CD14-positive monocyte (primary cell): ENCODE data around the gene MOGAT3. TPM values are rescaled to one million over a fixed set of nuclear protein-coding genes. Genes with fewer than 3 reads are reported as not detected.

ENCODE experiments used
- DNase-seq, 3 donors: peaks; one replicate each; pipeline ENCODE4 v3.0.0-alpha.2; 2011 to 2022
- H2AFZ ChIP-seq: 2 replicates; pipeline ENCODE4 v1.6.0; 2012; ENCODE audit warnings: mild to moderate bottlenecking, low read depth, low read length, inconsistent platforms; ENCODE audit not compliant: insufficient read depth, poor library complexity, severe bottlenecking
- H3K27ac ChIP-seq, 2 donors: 1 replicate in 1 of 2; 2 replicates in 1 of 2; pipeline ENCODE4 v1.5.1; 2012 to 2013; ENCODE audit warnings: low read length in 2 of 2, control low read depth in 1 of 2, inconsistent platforms in 1 of 2, low read depth in 1 of 2, mild to moderate bottlenecking in 1 of 2
- H3K27me3 ChIP-seq, 2 donors: one replicate each; pipeline versions ENCODE4 v1.6.0 to v1.6.1; 2011 to 2013; ENCODE audit warnings: low read length in 2 of 2; ENCODE audit not compliant: control insufficient read depth in 2 of 2, insufficient read depth in 2 of 2
- H3K36me3 ChIP-seq, 2 donors: replicated peaks in 1 of 2; 1 replicate in 1 of 2; 2 replicates in 1 of 2; pipeline versions ENCODE4 v1.5.1 to v1.6.1; 2012 to 2013; ENCODE audit warnings: low read length in 2 of 2, control low read depth in 1 of 2, inconsistent platforms in 1 of 2, mild to moderate bottlenecking in 1 of 2; ENCODE audit not compliant: insufficient read depth in 2 of 2, control insufficient read depth in 1 of 2
- H3K4me1 ChIP-seq, 2 donors: 1 replicate in 1 of 2; 2 replicates in 1 of 2; pipeline versions ENCODE4 v1.5.1 to v1.6.1; 2012 to 2013; ENCODE audit warnings: low read length in 2 of 2, control low read depth in 1 of 2, inconsistent platforms in 1 of 2, mild to moderate bottlenecking in 1 of 2, moderate library complexity in 1 of 2; ENCODE audit not compliant: insufficient read depth in 2 of 2, control insufficient read depth in 1 of 2
- H3K4me2 ChIP-seq: replicated peaks from 2 replicates; pipeline ENCODE3; 2012; ENCODE audit warnings: low read length, moderate library complexity, mild to moderate bottlenecking; ENCODE audit not compliant: poor library complexity, severe bottlenecking; ENCODE audit errors: extremely low read depth
- H3K4me3 ChIP-seq, 3 experiments: fragments of 200-600 bp in 1 of 3; sonication (generic) in 1 of 3; replicated peaks in 1 of 3; 1 replicate in 2 of 3; 2 replicates in 1 of 3; pipeline ENCODE4 v1.5.1; 2011 to 2013; ENCODE audit warnings: low read length in 3 of 3, mild to moderate bottlenecking in 3 of 3, control low read depth in 2 of 3, low read depth in 2 of 3, inconsistent platforms in 1 of 3, moderate library complexity in 1 of 3
- H3K79me2 ChIP-seq: 2 replicates; pipeline ENCODE4 v1.6.0; 2012; ENCODE audit warnings: mild to moderate bottlenecking, control low read depth, inconsistent platforms, low read length, moderate library complexity; ENCODE audit not compliant: insufficient read depth
- H3K9ac ChIP-seq: 2 replicates; pipeline ENCODE4 v1.6.0; 2017; ENCODE audit warnings: low read length, mild to moderate bottlenecking; ENCODE audit not compliant: insufficient read depth, poor library complexity, severe bottlenecking
- H3K9me3 ChIP-seq, 2 donors: replicated peaks in 1 of 2; 1 replicate in 1 of 2; 2 replicates in 1 of 2; pipeline versions ENCODE4 v1.5.1 to v1.6.1; 2012 to 2013; ENCODE audit warnings: low read length in 2 of 2, control low read depth in 1 of 2; ENCODE audit not compliant: control insufficient read depth in 1 of 2, insufficient read depth in 1 of 2
- H4K20me1 ChIP-seq: 2 replicates; pipeline ENCODE4 v1.6.0; 2012; ENCODE audit warnings: mild to moderate bottlenecking, low read length, control low read depth, moderate library complexity; ENCODE audit not compliant: insufficient read depth
- H3K27ac Mint-ChIP-seq, 7 donors: one replicate each; pipeline ENCODE4 v1.8.0; 2020; ENCODE audit warnings: mild to moderate bottlenecking in 7 of 7, mixed read lengths in 7 of 7, moderate library complexity in 6 of 7, inconsistent platforms in 2 of 7
- H3K27me3 Mint-ChIP-seq, 3 donors: one replicate each; pipeline ENCODE4 v1.8.0; 2021 to 2022; ENCODE audit warnings: low read depth in 3 of 3, mild to moderate bottlenecking in 3 of 3, mixed read lengths in 3 of 3, moderate library complexity in 3 of 3, inconsistent platforms in 1 of 3
- H3K36me3 Mint-ChIP-seq, 2 donors: one replicate each; pipeline ENCODE4 v1.8.0; 2020; ENCODE audit warnings: mixed read lengths in 2 of 2, inconsistent platforms in 1 of 2, mild to moderate bottlenecking in 1 of 2
- H3K4me1 Mint-ChIP-seq: one replicate; pipeline ENCODE4 v1.8.0; 2020; ENCODE audit warnings: mild to moderate bottlenecking, mixed read lengths
- H3K4me3 Mint-ChIP-seq, 2 donors: one replicate each; pipeline ENCODE4 v1.8.0; 2020; ENCODE audit warnings: mild to moderate bottlenecking in 2 of 2, mixed read lengths in 2 of 2, moderate library complexity in 1 of 2
- H3K9me3 Mint-ChIP-seq, 7 donors: one replicate each; pipeline ENCODE4 v1.8.0; 2020 to 2022; ENCODE audit warnings: mixed read lengths in 7 of 7, mild to moderate bottlenecking in 6 of 7, moderate library complexity in 6 of 7, inconsistent platforms in 2 of 7
- WGBS: methylation state at CpG from one replicate; pipeline ENCODE4 v1.1.5; 2013; ENCODE audit warnings: missing lambda C conversion rate; ENCODE audit not compliant: insufficient coverage; 5-methylcytosine and 5-hydroxymethylcytosine counted together
- intact Hi-C, 2 donors: fragments of 100-400 bp; cut with micrococcal nuclease; formaldehyde crosslinking; loops; one replicate each; pipeline versions ENCODE4 v1.15.0 to v1.15.1; 2023
- polyA plus RNA-seq, 3 donors: library from polyadenylated mRNA; depleted of rRNA in 1 of 3; unstranded in 2 of 3; stranded (reverse) in 1 of 3; fragments of 300-500 nt in 2 of 3; fragments of >200 nt in 1 of 3; fragmentation: Illumina TruSeq in 2 of 3; gene quantifications; 1 replicate in 2 of 3; 2 replicates in 1 of 3; pipeline ENCODE4 v1.2.3, GENCODE V29; 2012 to 2021
- TF ChIP-seq, protein P1 (sequence below): fragments of 200-600 bp; IDR thresholded peaks from one replicate; pipeline ENCODE4 v1.8.0; 2022; ENCODE audit warnings: antibody characterized with exemption, mild to moderate bottlenecking

MOGAT3 gene
- polyA plus RNA-seq, 3 donors, result not detected

DNA sequence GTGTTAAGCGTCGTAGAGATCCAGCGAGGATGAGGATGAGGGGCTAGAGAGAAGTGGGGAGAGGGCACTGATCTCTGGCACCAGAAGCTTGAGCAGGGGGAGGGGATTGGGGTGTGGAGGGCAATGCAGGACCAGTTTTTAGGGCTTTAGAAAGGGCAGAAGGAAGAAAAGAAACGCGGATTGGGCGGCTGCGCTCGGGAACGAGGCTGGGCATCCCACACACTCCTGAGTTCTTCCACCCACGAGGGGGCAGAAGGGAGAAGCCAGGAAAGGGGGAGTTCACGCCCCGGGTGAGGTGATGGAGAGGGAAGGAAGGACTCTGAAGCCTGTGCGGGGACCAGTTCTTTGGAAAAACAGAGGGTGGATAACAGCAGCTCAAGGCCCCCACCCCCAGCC, 29.4 kb downstream of the MOGAT3 start:
- H3K27me3 ChIP-seq, result peaks cover 78 to 99% of the 10 kb centered on the region in 2 donors
- no peak overlapping the region for H3K4me3 ChIP-seq
- H3K9ac ChIP-seq, result no peak overlapping the region
- peaks cover 60% of the 10 kb centered on the region for H3K4me1 Mint-ChIP-seq
- H4K20me1 ChIP-seq, result no peaks in the 10 kb centered on the region
- peak overlapping the region in 1 of 2 donors; percentile 88 for H3K4me3 Mint-ChIP-seq
- H3K9me3 ChIP-seq, result peaks cover 5 to 39% of the 10 kb centered on the region in 2 donors
- DNase-seq, result no peak
- H3K36me3 ChIP-seq, result no peaks in the 10 kb centered on the region
- no peak overlapping the region for H2AFZ ChIP-seq
- peaks cover 98 to 100% (median 98%) of the 10 kb centered on the region in 3 donors for H3K27me3 Mint-ChIP-seq
- no peak overlapping the region for H3K4me2 ChIP-seq
- WGBS, result 8% methylated on average over 2 of the region's 13 CpGs
- H3K79me2 ChIP-seq, result no peaks in the 10 kb centered on the region
- peaks cover 41 to 48% of the 10 kb centered on the region in 2 donors for H3K4me1 ChIP-seq
- peak overlapping the region in 1 of 7 donors; percentile 38 for H3K27ac Mint-ChIP-seq
- intact Hi-C loops, result loop anchor here in 1 of 2 donors (2.0 kb wide), 1 partner anchor 13 kb away; no protein-coding TSS in a partner anchor
- TF ChIP-seq, protein P1, sequence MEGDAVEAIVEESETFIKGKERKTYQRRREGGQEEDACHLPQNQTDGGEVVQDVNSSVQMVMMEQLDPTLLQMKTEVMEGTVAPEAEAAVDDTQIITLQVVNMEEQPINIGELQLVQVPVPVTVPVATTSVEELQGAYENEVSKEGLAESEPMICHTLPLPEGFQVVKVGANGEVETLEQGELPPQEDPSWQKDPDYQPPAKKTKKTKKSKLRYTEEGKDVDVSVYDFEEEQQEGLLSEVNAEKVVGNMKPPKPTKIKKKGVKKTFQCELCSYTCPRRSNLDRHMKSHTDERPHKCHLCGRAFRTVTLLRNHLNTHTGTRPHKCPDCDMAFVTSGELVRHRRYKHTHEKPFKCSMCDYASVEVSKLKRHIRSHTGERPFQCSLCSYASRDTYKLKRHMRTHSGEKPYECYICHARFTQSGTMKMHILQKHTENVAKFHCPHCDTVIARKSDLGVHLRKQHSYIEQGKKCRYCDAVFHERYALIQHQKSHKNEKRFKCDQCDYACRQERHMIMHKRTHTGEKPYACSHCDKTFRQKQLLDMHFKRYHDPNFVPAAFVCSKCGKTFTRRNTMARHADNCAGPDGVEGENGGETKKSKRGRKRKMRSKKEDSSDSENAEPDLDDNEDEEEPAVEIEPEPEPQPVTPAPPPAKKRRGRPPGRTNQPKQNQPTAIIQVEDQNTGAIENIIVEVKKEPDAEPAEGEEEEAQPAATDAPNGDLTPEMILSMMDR, result no peak
- H3K9me3 Mint-ChIP-seq, result peaks cover 6 to 53% (median 28%) of the 10 kb centered on the region in 7 donors
- peaks cover 10 to 31% of the 10 kb centered on the region in 2 donors for H3K36me3 Mint-ChIP-seq
- H3K27ac ChIP-seq, result no peak overlapping the region

DNA sequence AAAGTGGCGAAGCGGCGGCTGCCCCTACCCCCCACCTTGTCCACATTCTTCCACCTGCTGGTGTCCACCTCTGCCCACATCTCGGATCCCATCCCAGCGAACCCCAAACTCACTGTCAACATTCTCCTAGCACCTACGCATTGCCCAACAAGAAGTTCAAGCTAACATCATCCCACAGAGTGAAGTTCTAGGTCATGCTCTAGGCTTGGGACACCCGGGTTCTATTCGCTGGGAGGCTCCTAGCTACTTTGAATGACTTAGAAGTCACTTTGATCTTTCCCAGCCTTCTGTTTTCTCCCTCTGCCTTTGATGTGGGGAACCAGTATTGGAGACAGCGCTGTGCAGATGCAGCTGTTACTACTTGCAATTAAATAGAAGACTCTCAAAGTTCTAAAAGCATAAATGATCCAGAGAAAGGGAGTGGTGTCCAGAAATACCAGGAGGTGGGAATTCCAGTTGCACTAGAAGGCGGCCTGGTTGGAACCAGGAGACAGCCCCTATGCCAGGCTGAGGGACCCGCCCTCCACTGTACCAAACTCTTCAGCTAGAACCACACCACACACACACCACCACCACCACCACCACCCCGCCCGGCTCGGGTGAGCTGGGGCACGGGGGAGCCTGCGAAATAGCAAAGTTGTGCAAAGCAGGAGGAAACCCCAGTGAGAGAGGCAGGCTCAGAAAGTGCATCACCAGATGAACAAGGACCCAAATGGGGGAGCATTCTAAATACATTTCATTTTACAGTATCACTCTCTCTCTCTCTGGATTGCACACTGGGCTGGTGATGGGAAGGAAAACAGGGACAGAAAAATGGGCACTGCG, 30.0 kb downstream of the MOGAT3 start:
- Histone ChIP-seq H3K4me2 (no peak overlapping the region), H3K9ac (no peak overlapping the region), H3K79me2 (no peaks in the 10 kb centered on the region), H3K27me3 (peaks cover 79 to 99% of the 10 kb centered on the region in 2 donors), H3K27ac (no peak overlapping the region), H3K36me3 (no peaks in the 10 kb centered on the region), H3K4me1 (peaks cover 45 to 51% of the 10 kb centered on the region in 2 donors), H2AFZ (no peak overlapping the region), H4K20me1 (peaks cover 3% of the 10 kb centered on the region), H3K4me3 (no peak overlapping the region), H3K9me3 (peaks cover 5 to 42% of the 10 kb centered on the region in 2 donors)
- Mint-ChIP-seq H3K4me1 (peaks cover 65% of the 10 kb centered on the region), H3K4me3 (peak overlapping the region in 1 of 2 donors; percentile 88), H3K36me3 (peaks cover 13 to 34% of the 10 kb centered on the region in 2 donors), H3K27ac (peak overlapping the region in 3 of 7 donors; percentile 26 to 82 (median 63)), H3K27me3 (peaks cover 98 to 100% (median 98%) of the 10 kb centered on the region in 3 donors), H3K9me3 (peaks cover 6 to 55% (median 32%) of the 10 kb centered on the region in 7 donors)
- WGBS, result 4% methylated on average over 10 of the region's 17 CpGs
- TF ChIP-seq, protein P1, result no peak
- intact Hi-C loops, result loop anchor here in 1 of 2 donors (2.0 kb wide), 1 partner anchor 14 kb away; no protein-coding TSS in a partner anchor
- DNase-seq, result peak in 1 of 3 donors; percentile 52
